PFSK-1 (cell line): ENCODE results near the gene NKAIN4.

Experiments used
- FOXP2 ChIP-seq: optimal IDR thresholded peaks from 2 replicates; pipeline ENCODE3; 2011; ENCODE audit warnings: borderline replicate concordance, control low read depth, inconsistent platforms; ENCODE audit not compliant: insufficient read depth; ENCODE audit errors: extremely low read length, extremely low read depth
- POLR2AphosphoS5 ChIP-seq: IDR thresholded peaks from 2 replicates; pipeline ENCODE4 v1.6.1; 2012; ENCODE audit warnings: low read depth, mild to moderate bottlenecking, control low read depth, low read length, moderate library complexity
- SIN3A ChIP-seq: IDR thresholded peaks from 2 replicates; pipeline ENCODE4 v1.6.1; 2012; ENCODE audit warnings: mild to moderate bottlenecking, low read length, moderate library complexity, borderline replicate concordance; ENCODE audit not compliant: insufficient read depth
- TAF1 ChIP-seq: IDR thresholded peaks from 2 replicates; pipeline ENCODE4 v1.6.1; 2012; ENCODE audit warnings: low read length, control low read depth, borderline replicate concordance; ENCODE audit not compliant: insufficient read depth
- TF ChIP-seq, protein P1 (sequence below), 2 experiments: IDR thresholded peaks; 2 replicates each; pipeline versions ENCODE4 v1.6.1 to v1.8.0; 2011 to 2012; ENCODE audit warnings: low read depth in 2 of 2, low read length in 2 of 2, control low read depth in 1 of 2, inconsistent platforms in 1 of 2, mild to moderate bottlenecking in 1 of 2, moderate library complexity in 1 of 2; ENCODE audit not compliant: insufficient read depth in 1 of 2

DNA sequence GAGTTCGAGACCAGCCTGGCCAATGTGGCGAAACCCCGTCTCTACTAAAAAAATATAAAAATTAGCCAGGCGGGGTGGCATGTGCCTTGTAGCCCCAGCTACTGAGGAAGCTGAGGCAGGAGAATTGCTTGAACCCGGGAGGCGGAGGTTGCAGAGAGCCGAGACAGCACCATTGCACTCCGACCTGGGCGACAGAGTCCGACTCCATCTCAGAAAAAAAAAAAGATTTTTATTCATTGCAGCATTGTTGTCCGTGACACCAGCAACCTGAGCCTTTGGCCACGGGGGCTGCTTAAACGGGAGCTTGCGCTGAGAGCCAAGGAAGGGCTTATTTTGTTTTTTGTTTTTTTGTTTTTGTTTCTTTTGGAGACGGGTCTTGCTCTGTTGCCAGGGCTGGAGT is 25.7 kb upstream of the NKAIN4 start:
- TF ChIP-seq SIN3A (no peak), POLR2AphosphoS5 (no peak), TAF1 (no peak), FOXP2 (no peak)
- TF ChIP-seq, protein P1, sequence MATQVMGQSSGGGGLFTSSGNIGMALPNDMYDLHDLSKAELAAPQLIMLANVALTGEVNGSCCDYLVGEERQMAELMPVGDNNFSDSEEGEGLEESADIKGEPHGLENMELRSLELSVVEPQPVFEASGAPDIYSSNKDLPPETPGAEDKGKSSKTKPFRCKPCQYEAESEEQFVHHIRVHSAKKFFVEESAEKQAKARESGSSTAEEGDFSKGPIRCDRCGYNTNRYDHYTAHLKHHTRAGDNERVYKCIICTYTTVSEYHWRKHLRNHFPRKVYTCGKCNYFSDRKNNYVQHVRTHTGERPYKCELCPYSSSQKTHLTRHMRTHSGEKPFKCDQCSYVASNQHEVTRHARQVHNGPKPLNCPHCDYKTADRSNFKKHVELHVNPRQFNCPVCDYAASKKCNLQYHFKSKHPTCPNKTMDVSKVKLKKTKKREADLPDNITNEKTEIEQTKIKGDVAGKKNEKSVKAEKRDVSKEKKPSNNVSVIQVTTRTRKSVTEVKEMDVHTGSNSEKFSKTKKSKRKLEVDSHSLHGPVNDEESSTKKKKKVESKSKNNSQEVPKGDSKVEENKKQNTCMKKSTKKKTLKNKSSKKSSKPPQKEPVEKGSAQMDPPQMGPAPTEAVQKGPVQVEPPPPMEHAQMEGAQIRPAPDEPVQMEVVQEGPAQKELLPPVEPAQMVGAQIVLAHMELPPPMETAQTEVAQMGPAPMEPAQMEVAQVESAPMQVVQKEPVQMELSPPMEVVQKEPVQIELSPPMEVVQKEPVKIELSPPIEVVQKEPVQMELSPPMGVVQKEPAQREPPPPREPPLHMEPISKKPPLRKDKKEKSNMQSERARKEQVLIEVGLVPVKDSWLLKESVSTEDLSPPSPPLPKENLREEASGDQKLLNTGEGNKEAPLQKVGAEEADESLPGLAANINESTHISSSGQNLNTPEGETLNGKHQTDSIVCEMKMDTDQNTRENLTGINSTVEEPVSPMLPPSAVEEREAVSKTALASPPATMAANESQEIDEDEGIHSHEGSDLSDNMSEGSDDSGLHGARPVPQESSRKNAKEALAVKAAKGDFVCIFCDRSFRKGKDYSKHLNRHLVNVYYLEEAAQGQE (IDR thresholded peaks at IDR 0.05; ENCODE audit: insufficient read depth in 1 of 2, low read depth in 2 of 2, low read length in 2 of 2): no peak
